Left renal cortex interstitium (tissue), 4 donors: ENCODE results near the gene CSNK1A1L. TPM values are rescaled to one million over a fixed set of nuclear protein-coding genes. Genes with fewer than 3 reads are reported as not detected.
A peak's percentile ranks its signal among the peaks of the same experiment; 100 is the strongest.
"Not testable (repeated sequence)": the region's sequence is repeated elsewhere in the genome, so short reads cannot be mapped to it uniquely, and the experiment has no call there.

Source experiments
- DNase-seq, 4 donors: peaks; one replicate each; pipeline ENCODE4 v3.0.0-alpha.2; 2013; ENCODE audit warnings: low read depth in 4 of 4, low spot score in 2 of 4, missing footprints in 1 of 4
- polyA plus RNA-seq, 4 donors: library from polyadenylated mRNA; unstranded; fragments of 120-200 nt; gene quantifications; one replicate each; pipeline ENCODE4 v1.2.1, GENCODE V29; 2013; ENCODE audit not compliant: insufficient read length in 4 of 4

Gene CSNK1A1L
- polyA plus RNA-seq, 4 donors, result 0.18 to 0.23 (median 0.22) TPM; not detected in 1

- no peak for DNase-seq
These were observed 39.5 kb downstream of the CSNK1A1L start for GRCh38 chr13:37065890-37066526.

- no peak for DNase-seq
These were observed 45.6 kb downstream of the CSNK1A1L start for GRCh38 chr13:37059848-37060192.

- peak; percentile 78 to 95 (median 86) for DNase-seq
These were observed 46.3 kb downstream of the CSNK1A1L start, which contains the start of gene SUPT20H for GRCh38 chr13:37058910-37059847. Gene SUPT20H (minus strand): TSS chr13:37059688. CDS start chr13:37051490, 8,198 bp downstream.

GRCh38 chr13:37056228-37056627 lies 49.2 kb downstream of the CSNK1A1L start:
- DNase-seq, result not testable (repeated sequence)

Other genes with a start within 250 kb of the CSNK1A1L start
- 10 to 100 TPM; 29.3 to 36.1 (median 31.2) TPM for gene SMAD9, start 185.4 kb downstream of the CSNK1A1L start, polyA plus RNA-seq
- gene ALG5, start 106.3 kb downstream of the CSNK1A1L start, polyA plus RNA-seq, result 10 to 100 TPM; 47.0 to 63.5 (median 54.1) TPM
- gene EXOSC8, start 104.9 kb downstream of the CSNK1A1L start, polyA plus RNA-seq, result 10 to 100 TPM; 61.7 to 91.9 (median 69.6) TPM
- gene SUPT20H, start 46.0 kb downstream of the CSNK1A1L start, polyA plus RNA-seq, result 100 to 1,000 TPM in 2 of 4 donors, 10 to 100 TPM in 2; 74.1 to 125 (median 103) TPM